B cell (primary cell): ENCODE results near the gene MAB21L4.

Experiments
- CTCF ChIP-seq: fragments of 200-600 bp; IDR thresholded peaks from one replicate; pipeline ENCODE4 v1.8.0; 2022; ENCODE audit warnings: antibody characterized with exemption, mild to moderate bottlenecking
- EZH2 ChIP-seq: IDR thresholded peaks from 2 replicates; pipeline ENCODE4 v1.6.1; 2012; ENCODE audit warnings: borderline replicate concordance, low read depth, mild to moderate bottlenecking, moderate library complexity, low read length; ENCODE audit not compliant: insufficient read depth, poor library complexity, severe bottlenecking

- no peak for TF ChIP-seq CTCF
- no peak for TF ChIP-seq EZH2
Measured at GRCh38 chr2:240920783-240921231, 24.9 kb upstream of the MAB21L4 start.
